Tibial artery (tissue), 4 donors: ENCODE data around the gene MYOG.
A peak's percentile ranks its signal among the peaks of the same experiment; 100 is the strongest.

Experiments
- DNase-seq, 2 donors: peaks; one replicate each; pipeline ENCODE4 v3.0.0-alpha.2; 2019
- H3K27ac ChIP-seq, 2 donors: fragments of 200-600 bp; sonication (generic) in 1 of 2; 1 replicate in 1 of 2; 2 replicates in 1 of 2; pipeline ENCODE4 v1.5.1; 2018 to 2019; ENCODE audit warnings: mild to moderate bottlenecking in 1 of 2
- H3K27me3 ChIP-seq, 2 donors: fragments of 200-600 bp; sonication (generic) in 1 of 2; one replicate each; pipeline versions ENCODE4 v1.5.1 to v1.6.0; 2016 to 2019
- H3K36me3 ChIP-seq, 3 donors: fragments of 200-600 bp; sonication (generic) in 2 of 3; one replicate each; pipeline ENCODE4 v1.5.1; 2016 to 2019; ENCODE audit warnings: mild to moderate bottlenecking in 2 of 3
- H3K4me1 ChIP-seq, 4 donors: fragments of 200-600 bp; sonication (generic) in 2 of 4; 1 replicate in 3 of 4; 2 replicates in 1 of 4; pipeline ENCODE4 v1.5.1; 2016 to 2019
- H3K4me3 ChIP-seq, 2 donors: fragments of 200-600 bp; sonication (generic) in 1 of 2; 1 replicate in 1 of 2; 2 replicates in 1 of 2; pipeline ENCODE4 v1.5.1; 2018 to 2019; ENCODE audit warnings: mild to moderate bottlenecking in 2 of 2
- H3K9me3 ChIP-seq, 3 donors: fragments of 200-600 bp; sonication (generic) in 1 of 3; one replicate each; pipeline ENCODE4 v1.5.1; 2016 to 2019
- CTCF ChIP-seq, 2 experiments: fragments of 200-600 bp in 1 of 2; fragments of 450-650 bp in 1 of 2; IDR thresholded peaks; one replicate each; pipeline ENCODE4 v1.5.1; 2017 to 2019; ENCODE audit warnings: antibody characterized with exemption in 2 of 2, mild to moderate bottlenecking in 1 of 2, moderate library complexity in 1 of 2
- intact Hi-C: fragments of 100-400 bp; cut with DNase I; formaldehyde crosslinking; loops from one replicate; pipeline ENCODE4 v1.15.0; 2023; ENCODE audit warnings: low total_unique reads

The MYOG gene

DNA sequence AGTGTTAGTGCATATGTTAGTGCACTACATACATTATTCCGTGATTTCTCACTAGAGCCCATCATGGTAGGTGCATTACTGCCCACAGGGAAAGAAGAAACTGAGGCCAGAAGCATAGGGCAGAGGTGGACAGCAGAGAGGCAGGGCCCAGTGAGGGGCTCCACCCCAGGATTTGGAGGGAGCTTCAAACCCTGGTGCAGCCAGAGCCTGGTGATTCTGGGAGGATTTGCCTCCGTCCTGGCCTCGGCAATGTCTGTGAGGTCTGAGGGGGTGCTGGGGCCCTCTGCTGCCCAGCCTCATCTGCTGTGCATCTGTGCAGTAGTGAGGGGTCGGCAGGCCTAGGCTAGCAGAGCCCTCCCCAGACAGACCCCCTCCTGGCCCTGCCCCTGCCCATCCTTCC is 36.7 kb downstream of the MYOG start:
- no peak overlapping the region for H3K4me3 ChIP-seq
- peaks cover 0 to 10% (median 5%) of the 10 kb centered on the region in 3 donors for H3K36me3 ChIP-seq
- H3K9me3 ChIP-seq: no peaks in the 10 kb centered on the region
- no peak for TF ChIP-seq CTCF (IDR thresholded peaks at IDR 0.05)
- H3K4me1 ChIP-seq: no peaks in the 10 kb centered on the region
- intact Hi-C loops: no loop called here
- no peak overlapping the region for H3K27ac ChIP-seq
- peaks cover 0 to 3% of the 10 kb centered on the region in 2 donors for H3K27me3 ChIP-seq
- DNase-seq: no peak

DNA sequence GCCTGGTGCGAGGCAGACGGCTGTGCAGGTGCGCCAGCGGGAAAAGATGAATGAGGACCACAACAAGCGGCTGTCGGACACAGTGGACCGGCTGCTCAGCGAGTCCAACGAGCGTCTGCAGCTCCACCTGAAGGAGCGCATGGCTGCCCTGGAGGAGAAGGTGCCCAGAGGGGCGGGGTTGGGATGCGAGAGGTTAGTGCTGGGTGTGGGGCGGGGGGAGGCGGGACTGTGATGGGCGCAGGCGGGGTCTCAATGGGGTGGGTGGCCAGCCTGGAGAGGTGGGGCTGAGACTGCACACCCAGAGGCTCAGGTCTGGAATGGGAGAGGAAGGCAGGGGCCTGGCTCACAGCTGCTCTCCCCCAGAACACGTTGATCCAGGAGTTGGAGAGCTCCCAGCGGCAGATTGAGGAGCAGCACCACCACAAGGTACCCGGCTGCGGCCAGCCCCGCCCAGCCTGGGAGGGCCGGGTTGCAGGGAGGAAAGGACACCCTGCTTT is 37.2 kb downstream of the MYOG start:
- Histone ChIP-seq H3K27ac (no peak overlapping the region), H3K36me3 (peaks cover 0 to 10% (median 5%) of the 10 kb centered on the region in 3 donors), H3K9me3 (no peaks in the 10 kb centered on the region), H3K4me3 (no peak overlapping the region), H3K4me1 (no peaks in the 10 kb centered on the region), H3K27me3 (peaks cover 0 to 3% of the 10 kb centered on the region in 2 donors)
- DNase-seq: no peak
- no peak for TF ChIP-seq CTCF (IDR thresholded peaks at IDR 0.05)
- intact Hi-C loops: no loop called here

GRCh38 chr1:203048086-203048485 is 37.7 kb downstream of the MYOG start:
- Histone ChIP-seq H3K36me3 (peaks cover 0 to 10% (median 5%) of the 10 kb centered on the region in 3 donors), H3K4me3 (no peak overlapping the region), H3K27ac (no peak overlapping the region), H3K4me1 (no peaks in the 10 kb centered on the region), H3K27me3 (peaks cover 0 to 3% of the 10 kb centered on the region in 2 donors), H3K9me3 (no peaks in the 10 kb centered on the region)
- DNase-seq: no peak
- TF ChIP-seq CTCF (IDR thresholded peaks at IDR 0.05): no peak
- intact Hi-C loops: no loop called here

- DNase-seq: no peak
These were observed 38.7 kb downstream of the MYOG start for GRCh38 chr1:203046984-203047630.

GRCh38 chr1:203045821-203046594 is 39.8 kb downstream of the MYOG start:
- Histone ChIP-seq H3K4me3 (no peak overlapping the region), H3K27me3 (peaks cover 0 to 3% of the 10 kb centered on the region in 2 donors), H3K4me1 (no peaks in the 10 kb centered on the region), H3K9me3 (no peaks in the 10 kb centered on the region), H3K36me3 (peaks cover 0 to 10% (median 5%) of the 10 kb centered on the region in 3 donors), H3K27ac (no peak overlapping the region)
- DNase-seq: peak in 1 of 2 donors; percentile 38
- TF ChIP-seq CTCF (IDR thresholded peaks at IDR 0.05): no peak
- intact Hi-C loops: no loop called here

More at GRCh38 chr1:203046984-203047630, 38.7 kb downstream of the MYOG start:
- Histone ChIP-seq H3K27ac (no peak overlapping the region), H3K4me1 (no peaks in the 10 kb centered on the region), H3K9me3 (no peaks in the 10 kb centered on the region), H3K27me3 (peaks cover 0 to 3% of the 10 kb centered on the region in 2 donors), H3K4me3 (no peak overlapping the region), H3K36me3 (peaks cover 0 to 10% (median 5%) of the 10 kb centered on the region in 3 donors)
- no peak for TF ChIP-seq CTCF (IDR thresholded peaks at IDR 0.05)
- intact Hi-C loops: no loop called here
